Subcutaneous abdominal adipose tissue (tissue), 5 donors: ENCODE data around the gene ZNF423.

Experiments used
- H3K27ac ChIP-seq: one replicate; pipeline ENCODE4 v1.7.0; 2013; ENCODE audit warnings: low read depth, mild to moderate bottlenecking, inconsistent platforms, low read length, moderate library complexity
- H3K27me3 ChIP-seq, 5 donors: one replicate each; pipeline ENCODE4 v1.7.0; 2013; ENCODE audit warnings: low read length in 5 of 5, inconsistent platforms in 1 of 5; ENCODE audit not compliant: control insufficient read depth in 5 of 5, insufficient read depth in 4 of 5
- H3K36me3 ChIP-seq, 5 donors: one replicate each; pipeline ENCODE4 v1.7.0; 2013; ENCODE audit warnings: low read length in 5 of 5; ENCODE audit not compliant: control insufficient read depth in 5 of 5, insufficient read depth in 5 of 5
- H3K4me1 ChIP-seq, 5 donors: one replicate each; pipeline ENCODE4 v1.7.0; 2013; ENCODE audit warnings: low read length in 5 of 5, mild to moderate bottlenecking in 3 of 5, moderate library complexity in 1 of 5; ENCODE audit not compliant: control insufficient read depth in 5 of 5, insufficient read depth in 5 of 5
- H3K4me3 ChIP-seq, 5 donors: one replicate each; pipeline ENCODE4 v1.7.0; 2013; ENCODE audit warnings: low read length in 5 of 5, low read depth in 1 of 5
- H3K9ac ChIP-seq, 5 donors: one replicate each; pipeline ENCODE4 v1.7.0; 2013; ENCODE audit warnings: low read length in 5 of 5, mild to moderate bottlenecking in 4 of 5, moderate library complexity in 3 of 5
- H3K9me3 ChIP-seq, 5 donors: one replicate each; pipeline ENCODE4 v1.7.0; 2013; ENCODE audit warnings: low read length in 5 of 5; ENCODE audit not compliant: control insufficient read depth in 5 of 5
- donor health status: healthy.
- donor health status: healthy.
- donor health status: healthy.
- donor health status: healthy.
- donor health status: healthy.

ZNF423 gene

DNA sequence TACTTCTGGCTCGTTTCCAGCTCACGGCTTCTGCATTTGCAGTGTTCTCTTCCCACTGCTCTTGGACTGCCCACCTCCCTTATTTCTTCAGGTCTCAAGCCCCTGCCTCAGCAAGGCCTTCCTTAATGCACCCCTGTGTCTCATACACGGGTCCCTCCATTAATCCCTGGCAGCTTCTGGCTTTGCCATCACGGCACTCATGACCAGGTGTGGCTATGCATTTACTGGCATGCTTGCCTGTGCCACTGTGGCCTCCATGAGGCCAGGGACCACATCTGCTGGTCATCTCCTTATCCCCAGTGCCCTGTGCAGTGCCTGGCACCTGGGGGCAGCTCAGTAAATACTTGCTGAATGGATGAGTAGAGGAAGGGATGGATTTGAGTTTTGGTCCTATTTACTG is 368.2 kb downstream of the ZNF423 start:
- Histone ChIP-seq H3K27ac (no peak overlapping the region), H3K9me3 (peaks cover 0 to 6% (median 0%) of the 10 kb centered on the region in 5 donors), H3K36me3 (peaks cover 0 to 7% (median 0%) of the 10 kb centered on the region in 5 donors), H3K4me1 (peaks cover 0 to 29% (median 24%) of the 10 kb centered on the region in 5 donors), H3K27me3 (no peaks in the 10 kb centered on the region), H3K9ac (no peak overlapping the region), H3K4me3 (no peak overlapping the region)

DNA sequence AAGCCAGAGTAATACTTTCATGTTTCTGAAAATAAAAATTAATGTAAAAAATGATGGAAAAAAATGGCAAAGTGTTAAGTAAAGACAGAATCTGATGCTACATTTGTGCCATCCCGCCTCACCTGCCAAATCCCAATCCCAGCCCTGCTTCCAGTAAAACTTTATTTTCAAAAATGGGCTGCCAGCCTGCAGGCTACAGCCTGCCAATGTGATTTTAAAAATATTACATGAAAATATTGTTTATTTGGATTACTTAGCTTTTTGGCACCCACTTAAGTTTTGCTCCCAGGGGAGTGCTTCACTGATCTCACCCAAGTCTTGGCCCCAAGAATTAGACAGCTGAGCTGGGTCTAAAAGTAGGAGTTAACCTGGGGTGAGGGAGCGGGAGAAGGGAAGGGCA is 369.5 kb downstream of the ZNF423 start:
- Histone ChIP-seq H3K27me3 (no peaks in the 10 kb centered on the region), H3K27ac (no peak overlapping the region)

DNA sequence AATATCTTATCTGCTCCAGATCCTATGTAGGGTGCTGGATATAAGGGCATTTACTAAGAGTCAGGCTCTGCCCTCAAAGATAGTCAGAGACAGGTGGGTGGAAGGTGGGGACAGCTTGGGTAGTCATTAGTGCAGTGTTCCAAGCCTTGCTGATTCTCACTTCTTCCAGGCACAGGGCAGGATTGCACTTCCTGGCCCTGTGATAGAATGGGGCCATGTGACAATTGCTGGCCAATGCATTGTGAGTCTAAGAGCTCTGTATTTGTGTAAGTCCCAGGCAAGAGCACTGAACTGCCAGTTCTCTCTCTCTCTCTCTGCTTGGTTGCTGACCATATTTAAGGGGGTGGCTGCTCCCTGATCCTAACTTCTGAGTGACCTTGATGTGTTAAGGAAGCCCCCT is 370.2 kb downstream of the ZNF423 start:
- Histone ChIP-seq H3K4me3 (no peak overlapping the region), H3K27me3 (no peaks in the 10 kb centered on the region), H3K4me1 (peaks cover 0 to 13% (median 12%) of the 10 kb centered on the region in 5 donors), H3K9me3 (peaks cover 0 to 6% (median 0%) of the 10 kb centered on the region in 5 donors), H3K27ac (no peak overlapping the region), H3K9ac (no peak overlapping the region), H3K36me3 (peaks cover 0 to 7% (median 0%) of the 10 kb centered on the region in 5 donors)

More for the DNA sequence above, 369.5 kb downstream of the ZNF423 start:
- Histone ChIP-seq H3K4me3 (no peak overlapping the region), H3K4me1 (peaks cover 0 to 17% (median 12%) of the 10 kb centered on the region in 5 donors), H3K9me3 (peaks cover 0 to 6% (median 0%) of the 10 kb centered on the region in 5 donors), H3K36me3 (peaks cover 0 to 7% (median 0%) of the 10 kb centered on the region in 5 donors), H3K9ac (no peak overlapping the region)

DNA sequence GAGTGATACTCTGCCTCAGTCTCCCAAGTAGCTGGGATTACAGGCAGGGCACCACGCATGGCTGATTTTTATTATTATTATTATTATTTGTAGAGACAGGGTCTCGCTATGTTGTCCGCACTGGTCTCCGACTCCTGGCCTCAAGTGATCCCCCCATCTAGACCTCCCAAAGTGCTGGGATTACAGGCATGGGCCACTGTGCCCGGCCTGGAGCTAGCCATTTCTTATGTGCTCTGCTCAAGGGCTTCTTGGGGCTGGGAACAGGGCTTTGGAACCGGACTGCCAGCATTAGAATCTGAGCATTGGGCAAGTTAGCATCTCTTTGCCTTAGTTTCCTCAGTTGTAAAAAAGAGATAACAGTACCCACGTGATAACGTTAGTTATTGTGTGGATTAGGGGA is 371.0 kb downstream of the ZNF423 start:
- peaks cover 0 to 5% (median 0%) of the 10 kb centered on the region in 5 donors for H3K36me3 ChIP-seq
- H3K27me3 ChIP-seq: no peaks in the 10 kb centered on the region
- H3K9me3 ChIP-seq: peaks cover 0 to 6% (median 0%) of the 10 kb centered on the region in 5 donors
- H3K4me1 ChIP-seq: peaks cover 0 to 13% (median 12%) of the 10 kb centered on the region in 5 donors
- peak overlapping the region in 4 of 5 donors; percentile 51 to 55 (median 53) for H3K4me3 ChIP-seq
- no peak overlapping the region for H3K27ac ChIP-seq
- H3K9ac ChIP-seq: no peak overlapping the region

DNA sequence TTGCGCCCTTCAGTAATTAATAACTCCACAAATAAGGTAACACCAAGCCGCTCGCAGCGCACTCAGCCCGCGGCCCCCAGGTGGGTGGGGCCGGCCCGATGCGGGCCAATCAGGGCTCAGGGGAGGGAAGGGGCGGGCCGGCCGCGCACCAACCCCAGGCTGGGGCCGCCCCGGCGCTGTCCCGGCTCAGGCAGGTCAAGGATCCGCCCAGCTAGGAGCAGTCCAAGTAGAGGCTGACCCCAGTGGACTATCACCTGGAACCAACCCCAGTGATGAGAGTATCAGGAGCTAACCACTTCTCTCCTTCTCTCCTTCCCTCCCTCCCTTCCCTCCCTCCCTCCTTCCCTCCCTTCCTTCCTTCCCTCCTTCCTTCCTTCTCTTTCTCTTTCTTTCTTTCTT is 371.5 kb downstream of the ZNF423 start:
- no peaks in the 10 kb centered on the region for H3K27me3 ChIP-seq
- peak overlapping the region; percentile 37 to 55 (median 53) for H3K4me3 ChIP-seq
- no peak overlapping the region for H3K27ac ChIP-seq
- H3K36me3 ChIP-seq: peaks cover 0 to under 1% (median 0%) of the 10 kb centered on the region in 5 donors
- peaks cover 0 to 13% (median 12%) of the 10 kb centered on the region in 5 donors for H3K4me1 ChIP-seq
- H3K9ac ChIP-seq: no peak overlapping the region
- H3K9me3 ChIP-seq: peaks cover 0 to 6% (median 0%) of the 10 kb centered on the region in 5 donors

DNA sequence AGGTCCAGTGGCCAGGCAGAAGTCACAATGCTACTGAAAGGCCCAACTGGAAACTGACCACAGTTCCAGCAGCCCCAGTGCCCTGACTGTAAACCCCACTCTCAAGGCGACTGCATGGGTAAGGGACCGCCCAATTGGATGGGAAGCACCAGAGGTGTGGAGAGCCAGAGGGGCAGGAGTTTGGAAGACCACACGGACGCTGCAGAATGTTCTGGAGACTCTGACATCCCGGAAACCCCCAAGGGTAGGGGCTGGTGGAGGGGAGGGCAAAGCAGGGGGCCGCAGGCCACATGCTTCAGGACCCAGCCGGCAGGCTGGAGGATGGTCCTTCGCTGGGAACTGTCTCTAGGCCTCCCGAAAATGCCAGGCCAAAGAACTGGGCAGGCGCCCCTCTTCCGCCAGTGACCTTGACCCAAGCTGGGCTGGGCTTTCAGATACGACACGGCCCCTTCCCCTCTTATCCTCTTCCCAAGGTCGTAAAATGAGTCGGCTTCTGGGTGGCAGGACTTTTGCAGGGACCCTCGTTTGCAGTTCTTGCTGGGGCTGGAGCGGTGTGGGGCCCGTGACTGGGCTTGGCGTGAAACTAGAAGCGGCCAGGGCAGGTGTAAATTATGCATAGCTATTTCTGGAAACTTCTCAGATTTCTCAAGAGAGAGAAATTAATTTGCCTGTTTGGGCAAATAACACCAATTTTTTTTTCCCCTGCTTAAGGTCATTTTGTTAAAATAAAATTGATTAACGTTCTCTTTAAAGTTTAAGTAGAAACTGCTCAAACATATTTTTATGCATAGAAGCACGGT is 372.1 kb downstream of the ZNF423 start:
- Histone ChIP-seq H3K9ac (no peak overlapping the region), H3K9me3 (peaks cover 0 to 6% (median 0%) of the 10 kb centered on the region in 5 donors), H3K4me1 (peaks cover 0 to 13% (median 12%) of the 10 kb centered on the region in 5 donors), H3K4me3 (peak overlapping the region in 3 of 5 donors; percentile 24 to 53 (median 53)), H3K27me3 (no peaks in the 10 kb centered on the region), H3K27ac (no peak overlapping the region), H3K36me3 (no peaks in the 10 kb centered on the region)

DNA sequence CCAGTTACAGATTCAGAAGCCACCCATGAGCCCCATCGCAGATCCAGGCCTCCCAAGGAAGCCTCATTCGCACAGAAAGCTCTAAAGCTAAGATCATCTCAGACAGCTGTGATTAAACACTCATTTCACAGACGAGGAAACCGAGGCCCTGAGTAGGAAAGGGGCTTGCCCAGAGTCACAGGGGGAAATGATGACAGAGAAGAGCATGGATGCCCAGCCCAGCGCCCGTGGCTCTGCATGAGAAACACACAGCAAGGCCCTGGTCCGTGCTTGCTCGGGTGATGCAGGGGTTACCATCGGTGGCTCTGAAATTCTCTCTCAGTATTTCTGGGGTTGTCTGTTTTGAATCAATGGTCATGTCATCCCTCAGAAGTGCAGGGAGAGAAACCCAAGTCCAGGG is 372.7 kb downstream of the ZNF423 start:
- H3K4me1 ChIP-seq: peaks cover 0 to 13% (median 12%) of the 10 kb centered on the region in 5 donors
- no peak overlapping the region for H3K9ac ChIP-seq
- no peaks in the 10 kb centered on the region for H3K27me3 ChIP-seq
- no peak overlapping the region for H3K27ac ChIP-seq
- H3K36me3 ChIP-seq: no peaks in the 10 kb centered on the region
- peaks cover 0 to 6% (median 0%) of the 10 kb centered on the region in 5 donors for H3K9me3 ChIP-seq
- no peak overlapping the region for H3K4me3 ChIP-seq

DNA sequence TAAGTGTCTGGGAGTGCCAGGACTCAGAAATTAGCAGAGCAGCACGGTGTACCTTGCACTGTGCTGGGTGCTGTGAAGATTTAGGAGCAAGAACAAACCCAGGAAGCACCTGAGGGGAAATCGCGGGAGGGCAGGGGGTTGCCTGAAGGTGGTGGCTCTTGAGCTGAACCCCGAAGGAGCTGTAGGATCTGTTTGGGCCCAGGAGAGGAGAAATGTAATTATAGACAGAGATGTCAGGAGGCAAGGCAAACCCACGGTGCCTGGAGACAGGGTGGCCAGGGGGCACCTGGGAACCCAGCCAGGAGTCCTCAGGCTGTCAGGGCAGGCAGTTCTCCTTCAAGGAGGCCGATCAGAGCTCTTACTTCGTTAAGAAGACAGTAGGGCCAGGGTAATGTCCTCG is 373.2 kb downstream of the ZNF423 start:
- H3K9me3 ChIP-seq: peaks cover 0 to 6% (median 0%) of the 10 kb centered on the region in 5 donors
- H3K27ac ChIP-seq: no peak overlapping the region
- no peaks in the 10 kb centered on the region for H3K27me3 ChIP-seq
- no peak overlapping the region for H3K4me3 ChIP-seq
- H3K9ac ChIP-seq: no peak overlapping the region
- H3K36me3 ChIP-seq: no peaks in the 10 kb centered on the region
- H3K4me1 ChIP-seq: peaks cover 0 to 13% (median 12%) of the 10 kb centered on the region in 5 donors

DNA sequence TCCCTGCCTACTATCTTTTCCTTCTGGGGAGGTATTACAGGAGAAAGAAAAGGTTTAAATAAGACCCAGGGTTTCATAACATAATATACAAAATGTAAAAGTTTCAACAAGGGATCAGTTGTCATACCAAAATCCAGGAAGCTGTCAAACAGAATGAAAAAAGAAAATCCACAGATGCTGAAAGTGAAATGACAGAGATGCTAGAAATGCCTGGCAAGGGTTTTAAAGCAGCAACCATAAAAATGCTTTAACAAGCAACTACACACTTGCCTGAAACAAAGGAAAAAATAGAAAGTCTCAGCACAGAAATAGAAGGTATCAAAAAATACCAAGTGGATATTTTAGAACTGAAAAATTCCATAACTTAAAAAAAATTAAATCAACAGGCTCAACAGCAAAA is 377.3 kb downstream of the ZNF423 start:
- H3K27ac ChIP-seq: no peak overlapping the region
- H3K27me3 ChIP-seq: no peaks in the 10 kb centered on the region
- no peaks in the 10 kb centered on the region for H3K9me3 ChIP-seq
- peaks cover 1 to 23% (median 16%) of the 10 kb centered on the region in 5 donors for H3K4me1 ChIP-seq
- H3K36me3 ChIP-seq: no peaks in the 10 kb centered on the region
- no peak overlapping the region for H3K4me3 ChIP-seq
- no peak overlapping the region for H3K9ac ChIP-seq

DNA sequence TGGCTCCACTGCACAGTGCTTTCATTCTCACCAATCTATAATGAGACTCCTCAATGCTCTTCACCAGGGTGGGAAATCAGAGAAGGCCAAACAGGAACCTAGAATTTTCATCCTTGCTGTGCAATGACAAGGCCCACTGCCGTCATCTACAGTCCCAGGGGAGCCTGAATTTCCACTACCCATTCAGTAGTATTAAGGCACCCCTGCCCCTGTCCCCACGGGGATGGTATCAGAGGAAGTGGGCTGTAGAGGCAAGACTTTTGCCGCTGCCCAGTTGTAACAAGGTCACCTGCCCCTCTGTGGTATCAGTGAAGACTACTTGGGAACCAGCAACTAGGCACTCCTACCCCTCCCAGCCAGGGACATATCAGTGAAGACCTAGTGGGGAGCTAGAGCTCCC is 377.8 kb downstream of the ZNF423 start:
- Histone ChIP-seq H3K4me1 (peaks cover 0 to 26% (median 20%) of the 10 kb centered on the region in 5 donors), H3K27me3 (no peaks in the 10 kb centered on the region), H3K9me3 (no peaks in the 10 kb centered on the region), H3K4me3 (no peak overlapping the region), H3K27ac (no peak overlapping the region), H3K36me3 (no peaks in the 10 kb centered on the region), H3K9ac (no peak overlapping the region)
